Right ventricle myocardium inferior (tissue), 1 donor: Measurements from ENCODE around the gene CPA5. TPM values are rescaled to one million over a fixed set of nuclear protein-coding genes. Genes with fewer than 3 reads are reported as not detected.

Experiments
- ATAC-seq: fragments of 200-7000 bp; cut with Tn5 transposase; one replicate; pipeline ENCODE4 v1.9.1; 2020; ENCODE audit warnings: mild to moderate bottlenecking, moderate library complexity
- DNase-seq: peaks from one replicate; pipeline ENCODE4 v3.0.0; 2021; ENCODE audit errors: missing footprints
- intact Hi-C: fragments of 100-400 bp; cut with DNase I; formaldehyde crosslinking; loops from one replicate; pipeline ENCODE4 v1.11.0; 2022
- total RNA-seq: library from RNA; stranded (reverse); fragmentation: NEBNext Ultra II Directional; extraction: Animal tissue kit (Norgen Biotek cat#: 25700); gene quantifications from one replicate; pipeline ENCODE4 v1.2.1, GENCODE V29; 2021
- donor health status: DM: no; HTN: yes; CAD: no; lungs with severe emphysema.

The CPA5 gene
- total RNA-seq, 1 donor from 2014 or later, result not detected

- ATAC-seq, result no peak
- intact Hi-C loops, result no loop called here
Observed at GRCh38 chr7:130405003-130405402, 60.4 kb downstream of the CPA5 start.

GRCh38 chr7:130409067-130409711 lies 64.6 kb downstream of the CPA5 start:
- ATAC-seq (no peak), DNase-seq (no peak)
- intact Hi-C loops, result no loop called here

More at GRCh38 chr7:130405003-130405402, 60.4 kb downstream of the CPA5 start:
- DNase-seq, result no peak

- intact Hi-C loops, result no loop called here
- no peak for DNase-seq
- no peak for ATAC-seq
Observed at GRCh38 chr7:130409712-130410072, 65.1 kb downstream of the CPA5 start.

- ATAC-seq (no peak), DNase-seq (no peak)
- intact Hi-C loops, result no loop called here
Observed at GRCh38 chr7:130410868-130411541, 66.4 kb downstream of the CPA5 start.

GRCh38 chr7:130413201-130413600 lies 68.6 kb downstream of the CPA5 start:
- no peak for DNase-seq
- intact Hi-C loops, result no loop called here
- no peak for ATAC-seq

GRCh38 chr7:130415006-130415405 lies 70.4 kb downstream of the CPA5 start:
- DNase-seq (no peak), ATAC-seq (no peak)
- intact Hi-C loops, result no loop called here

GRCh38 chr7:130417213-130417612 lies 72.6 kb downstream of the CPA5 start:
- ATAC-seq (no peak), DNase-seq (no peak)
- intact Hi-C loops, result no loop called here

- intact Hi-C loops, result no loop called here
- DNase-seq, result no peak
- ATAC-seq, result no peak
Observed at GRCh38 chr7:130418306-130418705, 73.7 kb downstream of the CPA5 start.

Other genes with a start within 250 kb of the CPA5 start
- gene TMEM209, start 139.4 kb upstream of the CPA5 start, total RNA-seq, result 8.6 TPM
- not detected for gene SSMEM1, start 137.0 kb upstream of the CPA5 start, total RNA-seq
- not detected for gene CPA2, start 78.0 kb upstream of the CPA5 start, total RNA-seq
- gene CPA4, start 51.7 kb upstream of the CPA5 start, total RNA-seq, result not detected
- gene CPA1, start 35.7 kb downstream of the CPA5 start, total RNA-seq, result not detected
- gene CEP41, start 96.2 kb downstream of the CPA5 start, total RNA-seq, result 3.8 TPM
- 10.7 TPM for gene MEST, start 147.3 kb downstream of the CPA5 start, total RNA-seq